CD4-positive, CD25-positive, alpha-beta regulatory T cell (primary cell): ENCODE data around the gene CHERP. TPM values are rescaled to one million over a fixed set of nuclear protein-coding genes. Genes with fewer than 3 reads are reported as not detected.

Source experiments
- ATAC-seq, 2 donors: fragments of 150-1000 bp; cut with Tn5 transposase; one replicate each; pipeline ENCODE4 v1.10.0; 2021; ENCODE audit warnings: low read depth in 2 of 2, moderate number of reproducible peaks in 2 of 2, moderate library complexity in 1 of 2
- DNase-seq, 3 donors: peaks; one replicate each; pipeline versions ENCODE4 v3.0.0 to v3.0.0-alpha.2; 2012 to 2022; ENCODE audit warnings: mixed read lengths in 1 of 3
- H3K27ac ChIP-seq: one replicate; pipeline ENCODE4 v1.7.0; 2013; ENCODE audit warnings: mild to moderate bottlenecking, low read length; ENCODE audit not compliant: insufficient read depth, poor library complexity, severe bottlenecking
- H3K27me3 ChIP-seq: one replicate; pipeline ENCODE4 v1.7.0; 2013; ENCODE audit warnings: low read length; ENCODE audit not compliant: control insufficient read depth, insufficient read depth
- H3K36me3 ChIP-seq: one replicate; pipeline ENCODE4 v1.7.0; 2013; ENCODE audit warnings: mild to moderate bottlenecking, low read length, moderate library complexity; ENCODE audit not compliant: control insufficient read depth, insufficient read depth
- H3K4me1 ChIP-seq: 2 replicates; pipeline ENCODE4 v1.7.0; 2013; ENCODE audit warnings: mild to moderate bottlenecking, low read length; ENCODE audit not compliant: insufficient read depth, control insufficient read depth, poor library complexity, severe bottlenecking
- H3K4me3 ChIP-seq: one replicate; pipeline ENCODE4 v1.7.0; 2013; ENCODE audit warnings: low read depth, mild to moderate bottlenecking, low read length, moderate library complexity
- H3K9me3 ChIP-seq, 2 experiments: 1 replicate in 1 of 2; 2 replicates in 1 of 2; pipeline ENCODE4 v1.7.0; 2013; ENCODE audit warnings: low read length in 2 of 2, mild to moderate bottlenecking in 1 of 2, moderate library complexity in 1 of 2; ENCODE audit not compliant: control insufficient read depth in 2 of 2
- H3K27ac Mint-ChIP-seq, 3 donors: one replicate each; pipeline ENCODE4 v1.8.0; 2020 to 2022; ENCODE audit warnings: mild to moderate bottlenecking in 3 of 3, mixed read lengths in 3 of 3, moderate library complexity in 2 of 3
- H3K27me3 Mint-ChIP-seq: one replicate; pipeline ENCODE4 v1.8.0; 2022; ENCODE audit warnings: mild to moderate bottlenecking, mixed read lengths
- H3K36me3 Mint-ChIP-seq: one replicate; pipeline ENCODE4 v1.8.0; 2020; ENCODE audit warnings: mixed read lengths
- H3K4me1 Mint-ChIP-seq, 4 donors: one replicate each; pipeline ENCODE4 v1.8.0; 2020 to 2022; ENCODE audit warnings: mixed read lengths in 4 of 4, mild to moderate bottlenecking in 1 of 4
- H3K4me3 Mint-ChIP-seq, 4 donors: one replicate each; pipeline ENCODE4 v1.8.0; 2020 to 2022; ENCODE audit warnings: mild to moderate bottlenecking in 4 of 4, mixed read lengths in 4 of 4, moderate library complexity in 3 of 4
- H3K9me3 Mint-ChIP-seq, 7 donors: one replicate each; pipeline ENCODE4 v1.8.0; 2020 to 2022; ENCODE audit warnings: mixed read lengths in 7 of 7, mild to moderate bottlenecking in 3 of 7, moderate library complexity in 2 of 7
- polyA plus RNA-seq, 4 donors: library from polyadenylated mRNA; unstranded; fragments of 300-500 nt; fragmentation: Illumina TruSeq; gene quantifications; one replicate each; pipeline ENCODE4 v1.2.3, GENCODE V29; 2021
- total RNA-seq: library from RNA; stranded (reverse); gene quantifications from one replicate; pipeline ENCODE4 v1.2.3, GENCODE V29; 2022

Gene CHERP
- total and polyA plus RNA-seq, 5 donors from 2014 or later: 4.8 to 57.2 (median 9.6) TPM

- no peak for ATAC-seq
- Mint-ChIP-seq H3K4me1 (peaks cover 0 to 2% (median 0%) of the 10 kb centered on the region in 4 donors), H3K27ac (no peak overlapping the region), H3K27me3 (no peaks in the 10 kb centered on the region), H3K4me3 (no peak overlapping the region), H3K9me3 (no peaks in the 10 kb centered on the region), H3K36me3 (peaks cover 9% of the 10 kb centered on the region)
- no peaks in the 10 kb centered on the region for H3K9me3 ChIP-seq
- no peak overlapping the region for H3K4me3 ChIP-seq
- H3K4me1 ChIP-seq: no peaks in the 10 kb centered on the region
- no peak overlapping the region for H3K27ac ChIP-seq
- H3K27me3 ChIP-seq: no peaks in the 10 kb centered on the region
- no peak for DNase-seq
- H3K36me3 ChIP-seq: peaks cover 81% of the 10 kb centered on the region
Observed at GRCh38 chr19:16524991-16525734, 17.1 kb downstream of the CHERP start.

GRCh38 chr19:16522559-16523377 is 19.5 kb downstream of the CHERP start:
- H3K27me3 Mint-ChIP-seq: no peaks in the 10 kb centered on the region
- Histone ChIP-seq H3K9me3 (no peaks in the 10 kb centered on the region), H3K4me3 (no peak overlapping the region), H3K36me3 (peaks cover 81% of the 10 kb centered on the region), H3K27me3 (no peaks in the 10 kb centered on the region), H3K27ac (no peak overlapping the region), H3K4me1 (no peaks in the 10 kb centered on the region)
- peaks cover 0 to 2% (median 0%) of the 10 kb centered on the region in 4 donors for H3K4me1 Mint-ChIP-seq
- DNase-seq (no peak), ATAC-seq (no peak)
- peak overlapping the region in 1 of 3 donors; percentile 32 for H3K27ac Mint-ChIP-seq
- no peaks in the 10 kb centered on the region for H3K9me3 Mint-ChIP-seq
- peaks cover 15% of the 10 kb centered on the region for H3K36me3 Mint-ChIP-seq
- no peak overlapping the region for H3K4me3 Mint-ChIP-seq

GRCh38 chr19:16521715-16522289 is 20.4 kb downstream of the CHERP start:
- H3K36me3 Mint-ChIP-seq: peaks cover 11% of the 10 kb centered on the region

DNA sequence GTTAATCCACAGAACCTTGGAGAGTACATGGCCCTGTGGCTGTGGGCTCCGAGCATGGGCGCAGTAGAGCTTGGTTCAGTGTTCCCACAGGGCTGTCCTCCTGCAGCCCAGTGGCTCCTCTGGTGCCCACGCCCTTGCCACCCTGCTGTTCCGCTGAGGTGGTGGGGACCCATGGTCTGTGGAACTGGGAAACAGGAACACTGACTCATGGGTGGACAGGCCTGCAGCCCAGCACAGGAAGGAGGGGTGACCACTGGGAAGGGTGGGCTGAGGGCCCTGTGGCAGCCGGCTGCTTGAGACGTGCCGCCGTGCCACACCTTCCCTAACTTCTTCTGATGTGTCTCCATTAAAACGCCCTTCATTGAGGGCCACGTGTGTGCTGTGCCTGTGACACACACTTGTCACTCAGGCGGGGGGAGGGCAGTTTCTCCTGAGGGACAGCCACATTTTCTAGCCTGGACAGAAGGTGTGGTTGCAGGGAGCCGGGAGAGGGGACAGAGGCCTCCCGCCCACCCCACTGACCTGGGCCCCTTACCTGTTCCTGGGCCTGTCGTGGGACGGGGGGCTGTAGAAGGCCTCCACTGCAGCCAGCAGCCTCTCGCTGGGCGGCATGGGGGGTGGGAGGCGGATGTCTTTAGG is 21.1 kb downstream of the CHERP start:
- no peak for DNase-seq
- H3K36me3 Mint-ChIP-seq: peaks cover 11% of the 10 kb centered on the region

More at GRCh38 chr19:16521715-16522289, 20.4 kb downstream of the CHERP start:
- no peak overlapping the region for H3K4me3 ChIP-seq
- no peak overlapping the region for H3K4me3 Mint-ChIP-seq
- no peaks in the 10 kb centered on the region for H3K4me1 Mint-ChIP-seq
- no peak for ATAC-seq
- no peak overlapping the region for H3K27ac ChIP-seq
- no peaks in the 10 kb centered on the region for H3K9me3 ChIP-seq
- H3K27me3 ChIP-seq: no peaks in the 10 kb centered on the region
- no peak overlapping the region for H3K27ac Mint-ChIP-seq
- H3K4me1 ChIP-seq: no peaks in the 10 kb centered on the region
- H3K36me3 ChIP-seq: peaks cover 78% of the 10 kb centered on the region
- no peaks in the 10 kb centered on the region for H3K27me3 Mint-ChIP-seq
- DNase-seq: no peak
- no peaks in the 10 kb centered on the region for H3K9me3 Mint-ChIP-seq

DNA sequence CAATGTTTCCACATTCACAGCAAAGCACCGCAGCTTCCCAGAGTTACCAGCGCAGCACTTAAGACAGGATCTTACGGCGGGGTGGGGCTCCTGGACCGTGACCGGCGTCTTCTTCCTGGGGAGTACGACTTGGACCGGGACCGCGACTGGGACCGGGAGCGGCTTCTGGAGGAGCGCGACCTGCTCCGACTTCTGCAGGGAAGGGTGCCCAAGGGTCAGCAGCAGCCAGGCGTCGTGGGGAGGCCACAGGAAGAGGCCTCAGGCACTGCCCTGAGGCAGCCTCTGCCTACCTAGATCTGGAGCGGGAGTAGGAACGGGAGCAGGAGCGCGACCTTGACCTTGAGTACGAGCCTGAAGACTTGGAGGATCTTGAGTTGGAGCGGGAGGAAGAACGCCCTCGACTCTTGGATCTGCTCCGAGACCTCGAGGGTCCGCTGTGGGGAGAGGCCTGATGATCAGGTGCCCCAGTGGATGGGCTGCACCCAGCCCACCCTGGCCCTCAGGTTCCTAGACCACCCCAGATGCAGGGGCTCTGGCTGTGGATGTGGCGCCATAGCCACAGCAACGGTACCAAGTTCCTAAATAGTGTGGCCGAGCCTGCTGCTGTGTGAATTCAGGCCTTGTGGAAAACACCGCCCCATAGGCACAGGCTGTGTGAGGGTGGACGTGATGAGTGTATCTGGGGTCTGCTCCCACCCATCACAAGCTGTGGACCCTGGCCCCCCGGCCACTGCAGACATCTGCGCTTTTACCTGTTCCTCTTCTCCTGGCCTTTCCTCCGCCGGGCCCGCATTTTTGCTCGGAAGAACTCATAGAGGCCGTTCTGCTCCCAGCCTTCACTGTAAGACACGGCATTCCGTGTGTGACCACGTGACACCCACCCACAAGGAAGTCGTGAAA is 21.9 kb downstream of the CHERP start:
- Histone ChIP-seq H3K27me3 (no peaks in the 10 kb centered on the region), H3K9me3 (no peaks in the 10 kb centered on the region), H3K36me3 (peaks cover 68% of the 10 kb centered on the region), H3K27ac (no peak overlapping the region), H3K4me3 (no peak overlapping the region), H3K4me1 (no peaks in the 10 kb centered on the region)
- H3K27me3 Mint-ChIP-seq: no peaks in the 10 kb centered on the region
- no peaks in the 10 kb centered on the region for H3K4me1 Mint-ChIP-seq
- no peak overlapping the region for H3K4me3 Mint-ChIP-seq
- DNase-seq (no peak), ATAC-seq (no peak)
- no peaks in the 10 kb centered on the region for H3K9me3 Mint-ChIP-seq
- H3K27ac Mint-ChIP-seq: peak overlapping the region in 1 of 3 donors; percentile 52
- peaks cover 11% of the 10 kb centered on the region for H3K36me3 Mint-ChIP-seq

More for the DNA sequence above, 21.1 kb downstream of the CHERP start:
- peaks cover 71% of the 10 kb centered on the region for H3K36me3 ChIP-seq
- H3K4me3 Mint-ChIP-seq: no peak overlapping the region
- no peaks in the 10 kb centered on the region for H3K9me3 Mint-ChIP-seq
- H3K4me1 ChIP-seq: no peaks in the 10 kb centered on the region
- no peaks in the 10 kb centered on the region for H3K4me1 Mint-ChIP-seq
- no peaks in the 10 kb centered on the region for H3K9me3 ChIP-seq
- no peak for ATAC-seq
- no peak overlapping the region for H3K4me3 ChIP-seq
- H3K27ac ChIP-seq: no peak overlapping the region
- H3K27me3 ChIP-seq: no peaks in the 10 kb centered on the region
- H3K27me3 Mint-ChIP-seq: no peaks in the 10 kb centered on the region
- peak overlapping the region in 1 of 3 donors; percentile 52 for H3K27ac Mint-ChIP-seq

- Histone ChIP-seq H3K9me3 (no peaks in the 10 kb centered on the region), H3K4me1 (no peaks in the 10 kb centered on the region), H3K27me3 (no peaks in the 10 kb centered on the region), H3K27ac (no peak overlapping the region), H3K36me3 (peaks cover 61% of the 10 kb centered on the region), H3K4me3 (no peak overlapping the region)
- no peak for DNase-seq
- Mint-ChIP-seq H3K27ac (no peak overlapping the region), H3K4me3 (no peak overlapping the region), H3K27me3 (no peaks in the 10 kb centered on the region), H3K9me3 (no peaks in the 10 kb centered on the region), H3K4me1 (no peaks in the 10 kb centered on the region), H3K36me3 (peaks cover 11% of the 10 kb centered on the region)
- ATAC-seq: no peak
Observed at GRCh38 chr19:16519230-16519687, 23.0 kb downstream of the CHERP start.
